CD4-positive, alpha-beta T cell treated with Interleukin-1 beta for 1 hour (primary cell): ENCODE measurements around the gene FOXK1.
A peak's percentile ranks its signal among the peaks of the same experiment; 100 is the strongest.
"Not testable (repeated sequence)": the region's sequence is repeated elsewhere in the genome, so short reads cannot be mapped to it uniquely, and the experiment has no call there.

Experiments used
- DNase-seq, 2 donors: peaks; one replicate each; pipeline ENCODE4 v3.0.0-alpha.2; 2020 to 2022

The FOXK1 gene

GRCh38 chr7:4802577-4802976 is 120.5 kb downstream of the FOXK1 start:
- not testable (repeated sequence) for DNase-seq

DNA sequence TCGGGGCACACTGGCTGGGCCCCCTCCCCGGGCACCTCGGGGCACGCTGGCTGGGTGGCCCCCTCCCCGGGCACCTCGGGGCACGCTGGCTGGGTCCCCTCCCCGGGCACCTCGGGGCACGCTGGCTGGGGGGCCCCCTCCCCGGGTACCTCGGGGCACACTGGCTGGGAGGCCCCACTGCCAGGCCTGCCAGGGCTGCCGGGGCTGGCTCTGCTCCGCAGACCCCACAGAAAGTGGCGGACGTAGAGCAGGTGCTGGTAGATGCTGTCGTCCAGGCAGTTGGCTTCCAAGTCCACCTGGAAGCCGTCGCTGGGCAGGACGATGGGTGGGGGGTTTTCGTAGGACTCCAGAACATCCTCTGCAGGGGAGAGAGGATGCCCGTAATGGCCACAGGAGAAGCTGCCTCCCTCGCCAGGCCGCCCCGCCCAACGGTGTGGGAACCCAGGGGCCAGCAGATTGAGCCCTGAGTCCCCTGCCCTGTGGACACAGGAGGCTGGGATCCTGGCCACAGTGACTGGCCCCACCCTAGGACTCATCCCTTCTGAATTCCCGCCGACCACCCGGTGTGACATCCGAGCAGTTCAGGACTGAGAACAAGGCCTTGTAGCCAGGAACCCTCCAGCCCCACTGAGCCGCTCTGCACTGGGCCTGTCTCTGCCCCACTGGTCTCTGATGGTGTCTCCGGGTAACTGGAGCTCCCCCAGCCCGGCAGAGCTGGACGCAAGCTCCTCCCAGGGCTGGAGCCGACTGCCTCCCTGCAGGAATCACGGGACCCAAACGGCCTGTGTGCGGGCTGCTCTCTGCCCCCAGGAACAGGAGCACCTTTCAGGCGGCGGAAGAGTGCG is 121.5 kb downstream of the FOXK1 start:
- no peak for DNase-seq

GRCh38 chr7:4805110-4805983 is 123.3 kb downstream of the FOXK1 start:
- no peak for DNase-seq

DNA sequence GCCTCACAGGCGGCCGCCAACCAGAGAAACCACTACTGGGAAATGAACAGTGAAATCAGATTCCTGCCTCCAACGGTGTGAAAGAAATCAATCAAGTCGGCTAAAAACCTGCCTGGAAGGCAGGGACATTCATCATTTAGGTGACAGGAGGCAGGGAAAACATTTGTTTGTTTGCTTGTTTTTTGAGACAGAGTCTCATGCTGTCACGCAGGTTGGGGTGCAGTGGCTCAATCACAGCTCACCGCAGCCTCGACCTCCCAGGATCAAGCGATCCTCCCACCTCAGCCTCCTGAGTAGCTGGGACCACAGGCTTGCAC is 123.8 kb downstream of the FOXK1 start:
- no peak for DNase-seq

GRCh38 chr7:4806983-4807597 is 125.0 kb downstream of the FOXK1 start:
- DNase-seq: no peak

- DNase-seq: no peak
Observed at GRCh38 chr7:4807598-4808016, 125.5 kb downstream of the FOXK1 start.

GRCh38 chr7:4808026-4808425 is 125.9 kb downstream of the FOXK1 start:
- DNase-seq: no peak

- DNase-seq: no peak
Observed at GRCh38 chr7:4808565-4808964, 126.5 kb downstream of the FOXK1 start.

- DNase-seq: peak; percentile 26 to 41
Observed at GRCh38 chr7:4809091-4809591, 127.0 kb downstream of the FOXK1 start.

DNA sequence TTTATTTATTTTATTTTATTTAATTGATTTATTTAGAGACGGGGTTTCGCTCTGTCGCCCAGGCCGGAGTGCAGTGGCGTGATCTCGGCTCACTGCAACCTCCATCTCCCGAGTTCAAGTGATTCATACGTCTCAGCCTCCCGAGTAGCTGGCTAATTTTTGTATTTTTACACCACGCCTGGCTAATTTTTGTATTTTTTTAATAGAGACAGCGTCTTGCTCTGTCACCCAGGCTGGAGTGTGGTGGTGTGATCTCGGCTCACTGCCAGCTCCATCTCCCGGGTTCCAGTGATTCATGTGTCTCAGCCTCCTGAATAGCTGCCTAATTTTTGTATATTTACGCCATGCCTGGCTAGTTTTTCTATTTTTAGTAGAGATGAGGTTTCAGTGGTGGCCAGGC is 127.6 kb downstream of the FOXK1 start:
- no peak for DNase-seq

DNA sequence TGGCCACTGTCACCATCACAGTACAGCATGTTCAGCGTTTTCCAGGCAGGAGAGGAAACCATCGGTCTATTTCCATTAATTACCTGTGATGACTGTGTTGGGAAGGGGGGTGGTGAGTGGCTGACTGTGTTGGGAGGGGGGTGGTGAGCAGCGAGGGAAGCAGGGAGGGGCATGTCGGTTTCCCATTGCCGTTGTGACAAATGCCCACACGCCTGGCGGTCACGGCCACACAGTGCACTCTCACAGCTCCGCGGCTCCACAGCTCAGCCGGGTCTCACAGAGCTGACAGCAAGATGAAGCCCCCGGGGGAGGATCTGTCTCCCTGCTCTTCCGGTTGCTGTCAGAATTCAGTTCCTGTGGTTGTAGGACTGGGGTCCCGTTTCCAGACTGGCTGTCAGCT is 132.3 kb downstream of the FOXK1 start:
- DNase-seq: no peak

DNA sequence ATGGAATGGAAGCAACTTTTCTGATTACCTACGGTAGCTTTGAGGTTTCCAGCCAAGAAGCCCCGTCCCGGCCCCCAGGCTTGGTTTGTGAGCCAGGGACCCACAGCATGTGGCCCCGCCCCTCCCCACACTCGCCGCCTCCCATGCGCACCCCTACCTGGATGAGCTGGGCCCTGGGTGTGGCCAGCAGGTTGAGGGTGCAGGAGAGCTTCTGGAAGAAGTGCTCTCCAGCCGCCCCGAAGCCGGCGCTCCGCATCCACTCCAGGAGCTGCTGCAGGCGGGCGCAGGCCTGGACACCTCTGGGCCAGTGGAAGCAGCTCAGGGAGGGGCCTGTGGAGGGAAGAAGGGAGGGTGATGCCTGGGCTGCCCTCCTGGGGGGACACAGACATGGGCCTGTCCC is 133.0 kb downstream of the FOXK1 start:
- DNase-seq: no peak

GRCh38 chr7:4815609-4816418 is 133.7 kb downstream of the FOXK1 start:
- DNase-seq: no peak

DNA sequence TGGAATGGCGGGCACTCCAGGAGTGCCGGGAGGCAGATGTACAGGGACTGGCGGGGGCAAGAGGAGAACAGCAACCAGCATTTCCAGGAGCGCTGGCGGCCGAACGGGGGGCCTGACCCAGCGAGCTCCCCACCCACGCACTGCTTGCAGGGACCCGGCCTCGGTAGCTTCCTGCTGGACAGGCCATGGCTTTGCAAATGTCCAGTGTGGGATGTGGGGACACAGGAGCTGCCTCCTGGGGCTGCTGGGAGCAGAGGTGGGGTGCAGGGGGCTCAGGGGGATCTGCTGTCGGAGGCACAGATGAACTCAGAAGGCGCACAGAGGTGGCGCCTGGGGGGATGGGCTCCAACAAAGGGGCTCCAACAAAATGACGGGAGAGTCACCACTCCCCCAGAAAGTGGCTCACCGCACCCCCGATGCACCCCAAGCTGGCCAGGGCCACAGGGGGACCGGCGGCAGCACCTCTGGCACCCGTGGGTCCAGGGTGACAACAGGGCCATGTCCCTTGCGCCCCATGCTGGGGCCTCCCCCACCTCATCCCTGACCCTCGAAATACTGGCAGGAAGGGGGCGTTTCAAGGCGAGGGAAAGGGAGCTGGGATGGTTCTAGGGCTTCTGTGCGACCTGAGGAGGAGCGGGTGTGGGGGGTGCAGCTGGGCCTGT is 134.5 kb downstream of the FOXK1 start:
- no peak for DNase-seq

GRCh38 chr7:4817178-4817901 is 135.2 kb downstream of the FOXK1 start:
- no peak for DNase-seq

- no peak for DNase-seq
Observed at GRCh38 chr7:4818000-4818794, 136.1 kb downstream of the FOXK1 start.

GRCh38 chr7:4819560-4820404 is 137.7 kb downstream of the FOXK1 start:
- DNase-seq: no peak

GRCh38 chr7:4820405-4820966 is 138.4 kb downstream of the FOXK1 start:
- no peak for DNase-seq
